Activated CD4-positive, alpha-beta T cell treated with anti-CD3 and anti-CD28 coated beads, Interleukin-2, amount 10 ng/mL, durations not matched to agents 7 days and 5 days (primary cell): ENCODE data around the gene STRAP. TPM values are rescaled to one million over a fixed set of nuclear protein-coding genes. Genes with fewer than 3 reads are reported as not detected.
"Not testable (repeated sequence)": the region's sequence is repeated elsewhere in the genome, so short reads cannot be mapped to it uniquely, and the experiment has no call there.

Source experiments
- CTCF ChIA-PET: fragments of 350-600 bp; sonication (Branson Sonifier 250); formaldehyde crosslinking; loops from one replicate; lab custom pipeline; 2021; ENCODE audit warnings: antibody characterized with exemption; lab: Charles Lee
- POLR2A ChIA-PET: fragments of 350-600 bp; sonication (Branson Sonifier 250); formaldehyde crosslinking; loops from one replicate; lab custom pipeline; 2021; ENCODE audit warnings: antibody characterized with exemption; lab: Charles Lee
- DNase-seq: peaks from one replicate; pipeline ENCODE4 v3.0.0-alpha.2; 2020
- H3K27ac Mint-ChIP-seq: one replicate; pipeline ENCODE4 v1.8.0; 2021; ENCODE audit warnings: mild to moderate bottlenecking, moderate library complexity, mixed read lengths
- H3K27me3 Mint-ChIP-seq: one replicate; pipeline ENCODE4 v1.8.0; 2021; ENCODE audit warnings: mixed read lengths
- H3K36me3 Mint-ChIP-seq: one replicate; pipeline ENCODE4 v1.8.0; 2021; ENCODE audit warnings: low read depth, mixed read lengths
- H3K4me1 Mint-ChIP-seq: one replicate; pipeline ENCODE4 v1.8.0; 2021; ENCODE audit warnings: mixed read lengths
- H3K4me3 Mint-ChIP-seq: one replicate; pipeline ENCODE4 v1.8.0; 2021; ENCODE audit warnings: mild to moderate bottlenecking, moderate library complexity, mixed read lengths
- H3K9me3 Mint-ChIP-seq: one replicate; pipeline ENCODE4 v1.8.0; 2021; ENCODE audit warnings: mixed read lengths
- total RNA-seq, 2 experiments: library from RNA; stranded (reverse); gene quantifications; one replicate each; pipeline ENCODE4 v1.2.3, GENCODE V29; 2021

The STRAP gene
- total RNA-seq, 2 experiments from 2014 or later = 78.6 to 80.2 TPM

DNA sequence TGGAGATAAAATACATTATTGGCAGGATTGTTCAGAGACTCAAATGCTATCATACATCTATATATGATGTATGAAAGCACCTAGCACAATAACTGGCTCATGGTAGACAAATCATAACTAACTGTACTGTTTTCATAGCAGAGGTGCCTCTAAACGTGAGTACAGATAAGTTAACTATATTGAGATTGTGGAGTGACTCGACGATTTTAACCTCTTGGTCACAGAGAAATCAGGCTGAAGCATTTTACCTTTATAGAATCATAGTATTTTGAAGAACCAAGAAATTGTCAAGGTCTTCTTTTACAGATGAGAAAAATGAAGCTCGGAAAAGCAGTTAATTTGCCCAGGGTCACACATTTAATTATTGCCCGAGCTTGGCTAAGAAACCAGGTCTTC is 28.3 kb downstream of the STRAP start:
- ChIA-PET CTCF (interaction anchor here (1.3 to 2.2 kb wide), 6 partner anchors 10 to 212 kb away, joined by 3 to 9 read pairs (median 6); no protein-coding TSS in a partner anchor), POLR2A (no interaction called here)
- H3K27ac Mint-ChIP-seq = peak overlapping the region; percentile 96
- H3K36me3 Mint-ChIP-seq = peaks cover 2% of the 10 kb centered on the region
- H3K4me1 Mint-ChIP-seq = peaks cover 22% of the 10 kb centered on the region
- no peaks in the 10 kb centered on the region for H3K9me3 Mint-ChIP-seq
- H3K27me3 Mint-ChIP-seq = no peaks in the 10 kb centered on the region
- DNase-seq = no peak
- H3K4me3 Mint-ChIP-seq = peak overlapping the region; percentile 96

DNA sequence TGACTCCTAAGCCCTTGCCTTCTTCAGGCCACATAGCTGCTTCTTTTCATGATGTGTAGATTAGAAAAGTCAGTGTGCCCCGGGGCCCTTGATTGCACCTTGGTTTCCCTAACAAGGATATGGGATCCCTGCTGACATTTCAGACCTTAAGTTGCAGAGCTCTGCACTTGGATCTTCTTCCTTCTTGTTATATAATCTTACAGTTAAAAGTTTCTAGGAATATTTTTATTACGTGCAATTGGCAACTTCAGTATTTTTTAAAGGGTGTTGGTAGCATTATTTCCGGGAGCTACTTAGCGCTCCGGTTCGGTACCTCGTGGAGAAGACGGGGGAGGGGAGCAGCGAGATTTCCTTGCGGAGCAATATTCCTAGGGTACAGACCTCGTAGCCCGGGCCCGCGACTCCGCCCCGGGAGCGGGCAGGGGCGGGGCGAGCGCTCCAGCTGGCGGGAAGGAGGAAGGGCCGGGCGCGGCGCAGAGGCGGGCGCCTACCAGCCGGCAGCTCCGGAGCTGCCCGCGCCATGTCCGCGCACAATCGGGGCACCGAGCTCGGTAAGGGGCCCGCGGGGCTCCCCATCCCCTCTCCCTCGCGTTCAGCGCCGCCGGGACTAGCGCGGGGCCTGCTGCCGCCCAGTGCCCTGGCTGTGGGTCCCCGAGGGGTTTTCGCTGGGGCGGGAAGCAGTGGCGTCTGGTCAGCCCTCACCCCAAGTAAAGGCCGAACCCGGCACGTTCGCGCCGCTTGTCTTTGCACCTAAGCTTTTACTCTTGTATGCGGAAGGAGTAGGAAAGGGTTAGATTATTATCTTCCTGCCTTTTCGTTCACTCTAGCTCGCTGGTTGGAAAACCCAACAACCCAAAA is 28.9 kb downstream of the STRAP start, which contains the start of gene DERA:
DERA (plus strand) TSS at position 469 of the 858 bp plus-strand sequence; CDS start at position 521, 52 bp downstream.
- peak within 1 kb of the TSS; percentile 96 for H3K4me3 Mint-ChIP-seq
- DNase-seq = peak; percentile 56
- peak within 1 kb of the TSS; percentile 96 for H3K27ac Mint-ChIP-seq
- H3K36me3 Mint-ChIP-seq = peaks cover 5% of the 10 kb centered on the region
- H3K9me3 Mint-ChIP-seq = no peaks in the 10 kb centered on the region
- H3K27me3 Mint-ChIP-seq = no peaks in the 10 kb centered on the region
- ChIA-PET CTCF (interaction anchor here (0.7 to 2.2 kb wide), 8 partner anchors 10 to 326 kb away, joined by 3 to 9 read pairs (median 5); no protein-coding TSS in a partner anchor), POLR2A (no interaction called here)
- peaks cover 22% of the 10 kb centered on the region for H3K4me1 Mint-ChIP-seq

DNA sequence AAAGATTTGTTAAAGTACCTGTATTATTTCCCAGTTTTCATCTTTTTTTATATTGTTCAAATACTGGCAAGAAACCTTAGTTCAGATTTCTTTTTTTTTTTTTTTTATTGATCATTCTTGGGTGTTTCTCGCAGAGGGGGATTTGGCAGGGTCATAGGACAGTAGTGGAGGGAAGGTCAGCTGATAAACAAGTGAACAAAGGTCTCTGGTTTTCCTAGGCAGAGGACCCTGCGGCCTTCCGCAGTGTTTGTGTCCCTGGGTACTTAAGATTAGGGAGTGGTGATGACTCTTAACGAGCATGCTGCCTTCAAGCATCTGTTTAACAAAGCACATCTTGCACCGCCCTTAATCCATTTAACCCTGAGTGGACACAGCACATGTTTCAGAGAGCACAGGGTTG is 29.7 kb downstream of the STRAP start:
- Mint-ChIP-seq H3K4me3 (peak overlapping the region; percentile 96), H3K4me1 (peaks cover 22% of the 10 kb centered on the region), H3K27ac (peak overlapping the region; percentile 96)
- H3K36me3 Mint-ChIP-seq, POLR2A ChIA-PET, DNase-seq, H3K27me3 Mint-ChIP-seq, H3K9me3 Mint-ChIP-seq: not testable (repeated sequence)
- CTCF ChIA-PET = interaction anchor here (0.7 to 2.2 kb wide), 5 partner anchors 9 to 89 kb away, joined by 3 to 9 read pairs (median 6); no protein-coding TSS in a partner anchor

DNA sequence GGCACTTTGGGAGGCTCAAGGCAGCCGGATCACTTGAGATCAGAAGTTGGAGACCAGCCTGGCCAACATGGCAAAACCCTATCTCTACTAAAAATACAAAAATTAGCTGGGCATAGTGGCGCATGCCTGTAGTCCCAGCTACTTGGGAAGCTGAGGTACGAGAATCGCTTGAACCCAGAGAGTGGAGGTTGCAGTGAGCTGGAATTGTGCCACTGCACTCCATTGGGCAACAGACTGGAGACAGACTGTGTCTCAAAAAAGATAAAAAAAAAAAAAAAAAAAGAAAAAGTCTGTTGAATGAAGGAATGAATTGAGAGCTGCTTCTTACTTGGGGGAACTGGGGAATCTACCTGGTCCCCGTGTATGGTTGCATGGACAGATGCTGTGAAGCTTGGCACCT is 31.9 kb downstream of the STRAP start:
- Mint-ChIP-seq H3K4me1 (peaks cover 22% of the 10 kb centered on the region), H3K36me3 (peaks cover 12% of the 10 kb centered on the region)
- H3K9me3 Mint-ChIP-seq, POLR2A ChIA-PET, DNase-seq, H3K4me3 Mint-ChIP-seq, H3K27ac Mint-ChIP-seq, CTCF ChIA-PET, H3K27me3 Mint-ChIP-seq: not testable (repeated sequence)

DNA sequence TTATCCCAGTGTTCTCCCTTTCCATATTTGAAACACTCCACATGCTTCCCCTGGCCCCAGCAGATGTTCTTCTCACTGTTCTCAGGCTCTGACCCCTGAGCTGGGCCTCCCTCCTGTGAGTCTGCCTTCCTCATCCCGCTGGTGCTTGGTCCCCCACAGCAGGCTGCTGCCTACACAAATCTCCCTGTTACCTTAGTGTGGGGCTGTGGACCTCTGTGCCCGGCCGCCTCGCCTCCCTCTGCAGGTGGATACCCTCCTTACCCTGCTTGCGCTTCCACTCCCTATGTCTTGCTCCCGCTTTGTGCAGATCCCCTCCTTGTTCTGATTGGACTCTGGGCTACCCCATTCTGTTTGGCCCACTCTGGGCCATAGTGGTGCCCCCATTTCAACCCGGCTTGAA is 35.9 kb downstream of the STRAP start:
- H3K36me3 Mint-ChIP-seq = peaks cover 12% of the 10 kb centered on the region
- no peaks in the 10 kb centered on the region for H3K27me3 Mint-ChIP-seq
- ChIA-PET CTCF (no interaction called here), POLR2A (no interaction called here)
- no peak for DNase-seq
- peaks cover 1% of the 10 kb centered on the region for H3K4me1 Mint-ChIP-seq
- no peak overlapping the region for H3K27ac Mint-ChIP-seq
- H3K4me3 Mint-ChIP-seq = no peak overlapping the region
- no peaks in the 10 kb centered on the region for H3K9me3 Mint-ChIP-seq

DNA sequence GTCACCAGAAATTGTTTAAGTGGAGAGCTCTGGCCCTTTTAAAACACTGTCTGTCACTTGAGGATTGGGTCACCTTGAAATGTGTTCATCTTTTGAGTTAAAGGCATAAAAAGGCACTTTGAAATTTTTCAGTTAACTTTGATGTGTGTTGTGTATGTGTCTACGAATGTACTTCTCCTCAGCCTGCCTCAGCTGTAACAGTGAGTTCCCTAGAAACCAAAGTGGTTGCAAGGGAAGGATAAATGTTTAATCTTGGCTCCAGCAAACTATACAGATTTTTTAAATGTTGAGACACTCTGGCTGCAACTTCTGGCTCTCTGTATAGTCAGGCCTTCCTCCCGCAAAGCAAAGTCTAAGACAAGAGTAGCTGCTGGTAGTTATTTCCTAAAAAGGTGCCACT is 37.2 kb downstream of the STRAP start:
- H3K9me3 Mint-ChIP-seq = no peaks in the 10 kb centered on the region
- no peak overlapping the region for H3K27ac Mint-ChIP-seq
- ChIA-PET CTCF (no interaction called here), POLR2A (no interaction called here)
- no peak for DNase-seq
- H3K27me3 Mint-ChIP-seq = no peaks in the 10 kb centered on the region
- peaks cover 1% of the 10 kb centered on the region for H3K4me1 Mint-ChIP-seq
- peaks cover 12% of the 10 kb centered on the region for H3K36me3 Mint-ChIP-seq
- H3K4me3 Mint-ChIP-seq = no peak overlapping the region

DNA sequence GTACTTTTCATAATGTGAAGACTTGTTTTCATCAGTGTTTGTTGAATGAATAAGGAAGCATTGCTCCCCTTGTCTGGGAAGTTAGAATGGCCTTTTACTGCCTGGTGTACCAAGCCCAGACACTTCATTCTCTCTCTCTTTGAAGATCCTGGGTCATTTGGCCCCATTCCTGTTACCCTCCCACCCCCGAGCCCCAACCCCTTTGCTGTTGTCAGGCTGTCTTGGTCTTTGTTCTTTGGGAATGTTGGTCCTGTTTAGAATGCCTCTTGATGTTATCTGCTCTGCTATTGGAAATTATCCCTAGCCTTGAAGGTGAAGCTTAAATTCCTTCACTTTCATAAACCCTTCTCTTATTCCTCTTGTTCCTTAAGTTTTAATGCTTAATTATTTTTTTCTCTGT is 42.8 kb downstream of the STRAP start:
- Mint-ChIP-seq H3K4me1 (peaks cover 1% of the 10 kb centered on the region), H3K9me3 (no peaks in the 10 kb centered on the region), H3K27me3 (no peaks in the 10 kb centered on the region), H3K27ac (no peak overlapping the region), H3K4me3 (no peak overlapping the region), H3K36me3 (peaks cover 2% of the 10 kb centered on the region)
- ChIA-PET POLR2A (no interaction called here), CTCF (no interaction called here)
- DNase-seq = no peak

DNA sequence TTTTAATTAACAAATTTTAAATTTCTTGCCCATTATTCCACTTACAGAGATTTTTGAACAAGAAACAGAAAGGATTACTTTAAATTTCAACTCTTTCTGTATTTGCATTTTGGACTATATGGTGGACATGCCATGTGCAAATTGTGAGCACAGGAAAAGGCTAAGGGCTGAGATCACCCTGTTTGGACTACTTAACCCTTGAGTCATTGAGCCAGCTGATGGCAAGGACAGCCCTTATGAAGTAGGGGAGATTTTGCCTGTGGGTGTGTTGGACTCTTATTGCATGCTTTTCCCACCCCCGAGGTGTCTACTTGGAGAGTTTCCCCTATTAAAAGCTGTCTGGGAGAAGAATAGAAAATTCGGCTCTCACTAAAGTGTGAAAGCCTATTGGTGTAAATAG is 46.2 kb downstream of the STRAP start:
- Mint-ChIP-seq H3K9me3 (peaks cover 4% of the 10 kb centered on the region), H3K4me1 (peaks cover 2% of the 10 kb centered on the region), H3K27ac (no peak overlapping the region), H3K27me3 (no peaks in the 10 kb centered on the region), H3K4me3 (no peak overlapping the region), H3K36me3 (peaks cover 9% of the 10 kb centered on the region)
- ChIA-PET CTCF (no interaction called here), POLR2A (no interaction called here)
- no peak for DNase-seq

DNA sequence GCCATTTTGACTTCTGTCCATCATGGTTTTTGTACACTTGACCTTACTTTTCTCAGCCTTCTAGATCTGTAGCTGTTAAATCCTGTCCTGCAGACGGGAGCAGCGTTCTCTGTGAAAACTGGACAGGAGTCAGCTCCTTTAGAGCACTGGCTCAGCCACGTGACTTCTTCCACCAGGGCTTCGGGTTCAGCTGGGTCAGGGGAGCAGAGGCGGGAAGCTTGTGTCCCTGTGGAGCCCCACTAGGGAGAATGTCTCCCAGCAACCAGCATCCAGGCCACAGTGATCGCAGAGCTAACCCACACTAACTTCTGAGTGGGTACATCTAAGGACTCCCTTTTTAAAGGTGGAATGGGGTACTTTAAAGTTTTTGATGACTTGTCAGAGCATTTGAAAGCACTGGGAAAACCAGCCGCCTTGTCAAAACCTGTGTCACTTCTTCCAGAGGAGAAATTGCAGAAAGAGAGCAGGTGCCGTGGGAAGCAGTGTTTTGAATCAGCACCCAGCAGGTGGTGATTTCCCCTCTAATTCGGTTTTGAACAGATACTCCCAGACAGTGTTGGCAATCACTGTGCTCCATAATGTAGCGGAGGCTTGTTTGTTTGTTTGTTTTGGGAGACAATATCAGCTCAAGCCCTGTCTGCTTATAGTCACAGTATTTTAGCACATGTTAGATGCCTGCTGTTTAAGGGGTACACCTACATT is 46.8 kb downstream of the STRAP start:
- ChIA-PET POLR2A (no interaction called here), CTCF (no interaction called here)
- H3K4me1 Mint-ChIP-seq = peaks cover 2% of the 10 kb centered on the region
- H3K27ac Mint-ChIP-seq = no peak overlapping the region
- no peak for DNase-seq
- H3K27me3 Mint-ChIP-seq = no peaks in the 10 kb centered on the region
- H3K4me3 Mint-ChIP-seq = no peak overlapping the region
- H3K9me3 Mint-ChIP-seq = peaks cover 4% of the 10 kb centered on the region
- H3K36me3 Mint-ChIP-seq = peaks cover 9% of the 10 kb centered on the region

DNA sequence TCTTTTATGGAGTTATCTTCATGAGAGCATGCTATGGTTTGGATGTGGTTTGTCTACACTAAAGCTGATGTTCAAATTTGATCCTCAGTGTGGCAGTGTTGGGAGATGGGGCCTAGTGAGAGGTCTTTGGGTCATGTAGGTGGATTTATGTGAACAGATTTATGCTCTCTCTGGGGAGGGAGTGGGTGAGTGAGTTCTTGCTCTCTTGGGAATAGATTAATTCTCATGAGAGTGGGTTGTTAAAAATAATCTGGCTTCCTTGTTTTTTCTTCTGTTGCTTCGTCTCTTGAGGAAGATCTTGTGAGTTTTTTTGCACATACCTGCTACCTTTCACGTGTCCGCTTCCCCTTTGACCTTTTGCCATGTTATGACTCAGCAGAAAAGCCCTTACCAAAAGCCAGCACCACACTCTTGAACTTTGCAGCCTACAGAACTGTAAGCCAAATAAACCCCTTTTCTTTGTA is 49.4 kb downstream of the STRAP start:
- CTCF ChIA-PET = interaction anchor here (0.6 kb wide), 1 partner anchor 8 kb away, joined by 4 read pairs; no protein-coding TSS in a partner anchor
- Mint-ChIP-seq H3K4me1 (peaks cover 2% of the 10 kb centered on the region), H3K27ac (no peak overlapping the region), H3K4me3 (no peak overlapping the region), H3K9me3 (peaks cover 7% of the 10 kb centered on the region), H3K27me3 (no peaks in the 10 kb centered on the region), H3K36me3 (peaks cover 12% of the 10 kb centered on the region)
- POLR2A ChIA-PET = no interaction called here
- no peak for DNase-seq

DNA sequence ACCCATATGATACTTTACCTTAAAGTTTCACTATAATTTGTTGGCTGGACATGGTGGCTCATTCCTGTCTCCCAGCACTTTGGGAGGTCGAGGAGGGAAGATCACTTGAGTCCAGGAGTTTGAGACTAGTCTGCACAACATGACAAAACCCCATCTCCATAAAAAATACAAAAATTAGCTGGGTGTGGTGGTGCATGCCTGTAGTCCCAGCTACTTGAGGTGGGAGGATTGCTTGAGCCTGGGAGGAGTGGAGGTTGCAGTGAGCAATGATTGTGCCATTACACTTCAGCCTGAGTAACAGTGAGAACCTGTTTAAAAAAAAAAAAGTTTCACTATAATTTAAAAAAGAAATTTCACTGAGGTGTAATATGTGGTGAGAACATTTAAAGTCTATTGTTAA is 50.1 kb downstream of the STRAP start:
- ChIA-PET POLR2A (no interaction called here), CTCF (no interaction called here)
- Mint-ChIP-seq H3K27ac (no peak overlapping the region), H3K4me1 (peaks cover 2% of the 10 kb centered on the region), H3K36me3 (peaks cover 12% of the 10 kb centered on the region), H3K27me3 (no peaks in the 10 kb centered on the region), H3K9me3 (peaks cover 7% of the 10 kb centered on the region), H3K4me3 (no peak overlapping the region)
- no peak for DNase-seq

DNA sequence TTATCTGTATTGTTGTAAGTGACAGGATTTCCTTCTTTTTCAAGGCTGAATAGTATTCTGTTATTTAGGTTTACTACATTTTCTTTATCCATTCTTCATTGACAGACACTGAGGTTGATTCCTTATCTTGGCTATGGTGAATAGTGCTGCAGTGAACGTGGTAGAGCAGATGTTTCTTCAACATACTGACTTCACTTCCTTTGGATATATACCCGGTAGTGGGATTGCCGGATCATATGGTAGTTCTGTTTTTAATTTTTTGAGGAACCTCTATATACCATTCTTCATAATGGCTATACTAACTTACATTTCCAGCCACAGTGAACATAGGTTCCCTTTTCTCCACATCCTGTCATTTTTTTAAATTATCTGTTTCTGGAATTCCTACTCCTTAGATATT is 50.8 kb downstream of the STRAP start:
- Mint-ChIP-seq H3K4me1 (peaks cover 2% of the 10 kb centered on the region), H3K27me3 (no peaks in the 10 kb centered on the region), H3K36me3 (peaks cover 14% of the 10 kb centered on the region), H3K4me3 (no peak overlapping the region), H3K9me3 (peaks cover 9% of the 10 kb centered on the region), H3K27ac (no peak overlapping the region)
- POLR2A ChIA-PET = no interaction called here
- DNase-seq = no peak
- CTCF ChIA-PET = no interaction called here

DNA sequence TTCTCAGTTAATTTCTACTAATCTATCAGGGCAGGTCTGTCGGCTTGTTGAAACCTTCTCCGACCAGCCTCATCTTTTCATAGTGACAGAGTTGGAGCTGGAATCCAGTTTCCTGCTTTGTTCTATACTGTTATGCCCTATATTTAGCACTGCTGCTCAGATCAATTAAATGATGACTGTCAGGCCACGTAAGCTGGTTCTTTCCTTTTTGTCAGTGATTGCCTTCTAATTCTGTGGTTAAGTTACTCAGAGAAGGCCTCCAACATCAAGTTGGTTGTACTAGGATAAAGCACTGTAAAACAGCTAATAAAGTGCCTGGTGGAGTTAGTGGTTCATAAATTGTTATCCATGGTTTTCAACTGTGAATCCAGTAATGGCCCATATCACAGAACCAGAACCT is 51.6 kb downstream of the STRAP start:
- no peaks in the 10 kb centered on the region for H3K27me3 Mint-ChIP-seq
- ChIA-PET CTCF (no interaction called here), POLR2A (no interaction called here)
- H3K27ac Mint-ChIP-seq = no peak overlapping the region
- no peak overlapping the region for H3K4me3 Mint-ChIP-seq
- DNase-seq = no peak
- H3K9me3 Mint-ChIP-seq = peaks cover 10% of the 10 kb centered on the region
- H3K36me3 Mint-ChIP-seq = peaks cover 13% of the 10 kb centered on the region
- H3K4me1 Mint-ChIP-seq = peaks cover 2% of the 10 kb centered on the region
